Measurements from ENCODE around the gene IQSEC3.

The IQSEC3 gene

GRCh38 chr12:118591-118990 lies 52.0 kb downstream of the IQSEC3 start:
- ChIA-PET POLR2A (interaction anchor here (0.8 kb wide), 1 partner anchor 19 kb away, joined by 4 read pairs; no protein-coding TSS in a partner anchor), CTCF (no interaction called here)
- no peak for TF ChIP-seq LEF1 (IDR thresholded peaks at IDR 0.05; ENCODE audit: borderline replicate concordance)
- TF ChIP-seq BHLHE40 (IDR thresholded peaks at IDR 0.05; ENCODE audit: borderline replicate concordance), result no peak
- TF ChIP-seq ARNT (IDR thresholded peaks at IDR 0.05), result no peak
- no peak for TF ChIP-seq FOXM1 (IDR thresholded peaks at IDR 0.05; ENCODE audit: borderline replicate concordance)
- TF ChIP-seq HDGF (IDR thresholded peaks at IDR 0.05; ENCODE audit: borderline replicate concordance), result no peak
- no peak for TF ChIP-seq NFRKB (IDR thresholded peaks at IDR 0.05)
- DNase-seq (ENCODE audit: extremely low spot score), result no peak

GRCh38 chr12:120951-121350 lies 54.4 kb downstream of the IQSEC3 start:
- ChIA-PET CTCF (interaction anchor here (0.6 kb wide), 1 partner anchor 64 kb away, joined by 3 read pairs; no protein-coding TSS in a partner anchor), POLR2A (no interaction called here)
- DNase-seq (ENCODE audit: extremely low spot score), result no peak
- no peak for TF ChIP-seq FOXA1 (IDR thresholded peaks at IDR 0.05)
- TF ChIP-seq TARDBP (IDR thresholded peaks at IDR 0.05), result no peak
- TF ChIP-seq PKNOX1 (IDR thresholded peaks at IDR 0.05), result no peak
- no peak for TF ChIP-seq BHLHE40 (IDR thresholded peaks at IDR 0.05; ENCODE audit: borderline replicate concordance)
- TF ChIP-seq LEF1 (IDR thresholded peaks at IDR 0.05; ENCODE audit: borderline replicate concordance), result no peak
- no peak for TF ChIP-seq HDGF (IDR thresholded peaks at IDR 0.05; ENCODE audit: borderline replicate concordance)
- TF ChIP-seq ZNF384 (IDR thresholded peaks at IDR 0.05), result no peak
- TF ChIP-seq FOXM1 (IDR thresholded peaks at IDR 0.05; ENCODE audit: borderline replicate concordance), result no peak
- TF ChIP-seq ELF4 (IDR thresholded peaks at IDR 0.05), result no peak

- CTCF ChIA-PET, result interaction anchor here (0.6 to 0.9 kb wide), 2 partner anchors 23 to 65 kb away, joined by 3 read pairs; no protein-coding TSS in a partner anchor
These were observed 55.1 kb downstream of the IQSEC3 start for GRCh38 chr12:121647-122046.

DNA sequence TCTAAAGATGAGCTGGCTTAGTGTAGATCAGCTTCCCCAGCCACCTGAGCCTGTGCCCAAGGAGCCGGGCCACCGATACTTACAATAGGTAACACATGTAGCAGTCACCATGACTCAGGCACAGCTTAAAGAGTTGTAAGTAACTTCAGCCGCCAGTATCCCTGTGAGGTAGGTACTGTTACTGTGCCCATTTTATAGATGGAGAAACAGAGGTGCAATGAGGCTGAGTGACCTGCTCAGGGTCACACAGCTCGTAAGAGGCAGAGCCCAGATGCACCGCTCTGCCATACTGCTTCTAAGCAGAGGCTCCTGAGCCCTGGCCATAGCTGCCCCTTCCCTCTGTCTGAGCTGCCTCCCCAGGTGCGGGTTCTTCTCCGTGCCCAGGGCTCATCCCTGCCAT lies 58.5 kb downstream of the IQSEC3 start:
- TF ChIP-seq FOXK2 (IDR thresholded peaks at IDR 0.05), result no peak
- no peak for TF ChIP-seq BHLHE40 (IDR thresholded peaks at IDR 0.05; ENCODE audit: borderline replicate concordance)
- no peak for TF ChIP-seq L3MBTL2 (conservative IDR thresholded peaks at IDR 0.05)
- TF ChIP-seq ARNT (IDR thresholded peaks at IDR 0.05), result no peak
- TF ChIP-seq LEF1 (IDR thresholded peaks at IDR 0.05; ENCODE audit: borderline replicate concordance), result no peak
- no peak for TF ChIP-seq CTBP1 (IDR thresholded peaks at IDR 0.05; ENCODE audit: borderline replicate concordance)
- no peak for TF ChIP-seq FOXA1 (IDR thresholded peaks at IDR 0.05)
- no peak for TF ChIP-seq FOXM1 (IDR thresholded peaks at IDR 0.05; ENCODE audit: borderline replicate concordance)
- no peak for TF ChIP-seq HDGF (IDR thresholded peaks at IDR 0.05; ENCODE audit: borderline replicate concordance)
- no peak for TF ChIP-seq SP1 (IDR thresholded peaks at IDR 0.05)
- no peak for TF ChIP-seq SUZ12 (IDR thresholded peaks at IDR 0.05)
- TF ChIP-seq ZNF384 (IDR thresholded peaks at IDR 0.05), result no peak
- TF ChIP-seq PKNOX1 (IDR thresholded peaks at IDR 0.05), result no peak
- TF ChIP-seq NFRKB (IDR thresholded peaks at IDR 0.05), result no peak
- TF ChIP-seq ELF4 (IDR thresholded peaks at IDR 0.05), result no peak
- no peak for TF ChIP-seq TARDBP (IDR thresholded peaks at IDR 0.05)
- ChIA-PET POLR2A (no interaction called here), CTCF (no interaction called here)
- no peak for DNase-seq (ENCODE audit: extremely low spot score)

More at GRCh38 chr12:121647-122046, 55.1 kb downstream of the IQSEC3 start:
- TF ChIP-seq ARNT (IDR thresholded peaks at IDR 0.05) (no peak), BHLHE40 (IDR thresholded peaks at IDR 0.05; ENCODE audit: borderline replicate concordance) (no peak), PKNOX1 (IDR thresholded peaks at IDR 0.05) (no peak), LEF1 (IDR thresholded peaks at IDR 0.05; ENCODE audit: borderline replicate concordance) (no peak), FOXK2 (IDR thresholded peaks at IDR 0.05) (no peak), ELF4 (IDR thresholded peaks at IDR 0.05) (no peak), CTBP1 (IDR thresholded peaks at IDR 0.05; ENCODE audit: borderline replicate concordance) (no peak), FOXM1 (IDR thresholded peaks at IDR 0.05; ENCODE audit: borderline replicate concordance) (no peak), HDGF (IDR thresholded peaks at IDR 0.05; ENCODE audit: borderline replicate concordance) (no peak), SP1 (IDR thresholded peaks at IDR 0.05) (no peak), L3MBTL2 (conservative IDR thresholded peaks at IDR 0.05) (no peak), FOXA1 (IDR thresholded peaks at IDR 0.05) (no peak), NFRKB (IDR thresholded peaks at IDR 0.05) (no peak), SUZ12 (IDR thresholded peaks at IDR 0.05) (no peak), ZNF384 (IDR thresholded peaks at IDR 0.05) (no peak), TARDBP (IDR thresholded peaks at IDR 0.05) (no peak)
- POLR2A ChIA-PET, result no interaction called here
- DNase-seq (ENCODE audit: extremely low spot score), result no peak

DNA sequence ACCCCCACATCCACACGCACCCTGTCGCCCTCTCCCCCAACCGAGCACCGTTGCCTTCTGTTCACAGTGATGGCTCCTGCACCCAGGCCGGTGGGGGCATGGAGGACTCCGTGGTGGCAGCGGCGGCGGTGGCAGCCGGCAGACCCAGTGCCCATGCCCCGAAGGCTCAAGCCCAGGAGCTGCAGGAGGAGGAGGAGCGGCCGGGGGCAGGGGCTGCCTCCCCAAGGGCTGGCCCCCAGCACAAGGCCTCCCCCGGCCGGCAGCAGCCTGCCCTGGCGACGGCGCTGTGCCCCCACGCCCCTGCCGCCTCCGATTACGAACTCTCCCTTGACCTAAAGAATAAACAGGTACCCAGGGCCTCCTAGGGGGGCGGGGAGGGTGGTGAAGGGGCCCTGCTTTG lies 59.0 kb downstream of the IQSEC3 start:
- CTCF ChIA-PET, result no interaction called here

More for the DNA sequence above, 59.0 kb downstream of the IQSEC3 start:
- TF ChIP-seq ARNT (IDR thresholded peaks at IDR 0.05), result no peak
- no peak for TF ChIP-seq NFRKB (IDR thresholded peaks at IDR 0.05)
- TF ChIP-seq CTBP1 (IDR thresholded peaks at IDR 0.05; ENCODE audit: borderline replicate concordance), result no peak
- no peak for TF ChIP-seq FOXM1 (IDR thresholded peaks at IDR 0.05; ENCODE audit: borderline replicate concordance)
- TF ChIP-seq SUZ12 (IDR thresholded peaks at IDR 0.05), result no peak
- no peak for TF ChIP-seq SP1 (IDR thresholded peaks at IDR 0.05)
- no peak for TF ChIP-seq L3MBTL2 (conservative IDR thresholded peaks at IDR 0.05)
- no peak for TF ChIP-seq ELF4 (IDR thresholded peaks at IDR 0.05)
- TF ChIP-seq FOXK2 (IDR thresholded peaks at IDR 0.05), result no peak
- no peak for TF ChIP-seq ZNF384 (IDR thresholded peaks at IDR 0.05)
- no peak for TF ChIP-seq BHLHE40 (IDR thresholded peaks at IDR 0.05; ENCODE audit: borderline replicate concordance)
- no peak for TF ChIP-seq PKNOX1 (IDR thresholded peaks at IDR 0.05)
- no peak for TF ChIP-seq HDGF (IDR thresholded peaks at IDR 0.05; ENCODE audit: borderline replicate concordance)
- TF ChIP-seq LEF1 (IDR thresholded peaks at IDR 0.05; ENCODE audit: borderline replicate concordance), result no peak
- TF ChIP-seq TARDBP (IDR thresholded peaks at IDR 0.05), result no peak
- POLR2A ChIA-PET, result no interaction called here
- no peak for DNase-seq (ENCODE audit: extremely low spot score)
